Spleen (tissue), 7 donors: ENCODE measurements around the gene DPM2.

Source experiments
- CTCF ChIP-seq, 11 experiments: fragments of 200-600 bp in 7 of 11; fragments of 450-650 bp in 4 of 11; sonication (generic) in 4 of 11; IDR thresholded peaks in 8 of 11; conservative IDR thresholded peaks in 3 of 11; 1 replicate in 7 of 11; 2 replicates in 4 of 11; pipeline versions ENCODE4 v1.4.0 to v1.8.0; 2016 to 2021; ENCODE audit warnings: antibody characterized with exemption in 11 of 11, inconsistent platforms in 4 of 11, mild to moderate bottlenecking in 1 of 11
- POLR2A ChIP-seq, 3 donors: fragments of 450-650 bp; IDR thresholded peaks; one replicate each; pipeline ENCODE4 v1.5.1; 2017; ENCODE audit warnings: antibody characterized with exemption in 3 of 3, mild to moderate bottlenecking in 1 of 3
- donor health status: DM: no; HTN: no; CAD: no; lungs with moderate emphysema.
- donor health status: DM: no; HTN: no; CAD: no.
- donor health status: DM: no; HTN: no; CAD: no.

DNA sequence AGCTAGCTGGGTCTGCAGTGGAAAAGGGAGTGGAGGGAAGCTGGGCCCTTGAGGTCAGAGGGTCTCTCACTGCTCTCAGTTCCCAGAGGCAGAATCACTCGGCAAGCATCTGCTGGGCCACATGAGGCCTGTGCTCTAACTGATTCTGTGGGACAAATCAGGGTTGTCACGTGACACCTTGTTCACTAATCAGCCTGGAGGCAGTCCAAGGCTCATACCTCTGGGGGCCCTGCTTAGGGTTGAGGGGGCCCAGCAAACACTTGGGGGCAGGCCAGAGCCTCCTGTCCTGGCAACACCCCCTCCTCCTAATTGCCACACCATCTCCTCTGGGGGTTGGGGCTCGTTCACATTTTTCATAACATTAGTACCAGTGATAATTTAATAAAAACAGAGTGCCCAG lies 9.1 kb upstream of the DPM2 start:
- no peak for TF ChIP-seq CTCF (IDR thresholded peaks at IDR 0.05 in 8 of 11, conservative IDR thresholded peaks at IDR 0.05 in 3 of 11)
- no peak for TF ChIP-seq POLR2A (IDR thresholded peaks at IDR 0.05)
